PFSK-1 (cell line): Measurements from ENCODE around the gene DHRSX.

Experiments used
- FOXP2 ChIP-seq: optimal IDR thresholded peaks from 2 replicates; pipeline ENCODE3; 2011; ENCODE audit warnings: borderline replicate concordance, control low read depth, inconsistent platforms; ENCODE audit not compliant: insufficient read depth; ENCODE audit errors: extremely low read length, extremely low read depth
- POLR2AphosphoS5 ChIP-seq: IDR thresholded peaks from 2 replicates; pipeline ENCODE4 v1.6.1; 2012; ENCODE audit warnings: low read depth, mild to moderate bottlenecking, control low read depth, low read length, moderate library complexity
- REST ChIP-seq, 2 experiments: IDR thresholded peaks; 2 replicates each; pipeline versions ENCODE4 v1.6.1 to v1.8.0; 2011 to 2012; ENCODE audit warnings: low read depth in 2 of 2, low read length in 2 of 2, control low read depth in 1 of 2, inconsistent platforms in 1 of 2, mild to moderate bottlenecking in 1 of 2, moderate library complexity in 1 of 2; ENCODE audit not compliant: insufficient read depth in 1 of 2
- SIN3A ChIP-seq: IDR thresholded peaks from 2 replicates; pipeline ENCODE4 v1.6.1; 2012; ENCODE audit warnings: mild to moderate bottlenecking, low read length, moderate library complexity, borderline replicate concordance; ENCODE audit not compliant: insufficient read depth

- TF ChIP-seq POLR2AphosphoS5, result no peak
- no peak for TF ChIP-seq FOXP2
- TF ChIP-seq REST (IDR thresholded peaks at IDR 0.05; ENCODE audit: insufficient read depth in 1 of 2, low read depth in 2 of 2, low read length in 2 of 2), result no peak
- TF ChIP-seq SIN3A, result no peak
These were observed 38.7 kb downstream of the DHRSX start for GRCh38 chrX:2462074-2462473.
